ENCODE data around the gene NSMCE1. TPM values are rescaled to one million over a fixed set of nuclear protein-coding genes. Genes with fewer than 3 reads are reported as not detected.

Gene NSMCE1
- total and polyA plus RNA-seq, 2 donors (not counting 1 experiment from before 2014, with no cell fraction given) = 29.0 to 61.9 TPM

DNA sequence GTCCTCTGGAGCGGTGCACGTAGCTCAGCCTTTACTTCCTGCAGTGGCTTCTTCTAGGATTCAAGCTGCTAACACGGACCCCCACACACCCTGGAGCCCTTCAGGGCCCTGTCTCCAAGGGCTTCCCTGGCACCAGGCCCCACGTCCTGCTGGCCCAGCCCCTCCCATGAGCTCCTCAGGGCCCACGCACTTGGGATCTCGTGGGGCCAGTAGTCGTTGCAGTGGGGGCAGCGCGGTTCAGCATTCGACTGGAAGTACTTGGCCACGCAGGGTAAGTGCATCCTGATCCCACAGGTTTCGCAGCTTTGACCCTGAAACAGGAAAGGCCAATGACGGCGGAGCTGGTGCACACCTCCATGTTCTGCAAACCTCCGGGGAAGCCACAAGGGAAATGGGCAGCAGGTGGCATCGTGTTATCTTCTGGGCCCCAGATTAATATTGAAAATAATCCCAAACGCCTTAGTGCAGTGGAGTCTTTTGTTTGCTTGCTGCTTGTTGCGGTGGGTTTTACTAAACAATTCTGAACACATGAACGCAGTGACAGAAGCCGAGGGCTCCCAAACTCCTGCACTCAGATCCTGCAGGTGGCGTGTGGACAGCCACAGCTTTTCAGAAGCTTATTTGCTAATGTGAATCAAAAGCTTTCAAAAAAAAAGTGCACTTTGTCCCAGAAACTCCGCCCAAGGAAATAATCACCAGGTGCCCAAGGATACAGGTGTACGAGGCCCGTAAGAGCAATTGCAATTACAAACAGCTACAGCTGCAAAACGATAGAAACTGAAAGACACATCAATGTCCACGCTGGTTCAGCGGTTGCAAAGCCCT lies 42.8 kb downstream of the NSMCE1 start:
- intact Hi-C loops (cut with micrococcal nuclease) = no loop called here
- Histone ChIP-seq H3K4me3 (ENCODE audit: control extremely low read depth in 1 of 5, extremely low read depth in 1 of 5, insufficient read depth in 1 of 5, low read depth in 2 of 5, low read length in 4 of 5) (no peak overlapping the region), H4K20me1 (ENCODE audit: control insufficient read depth, insufficient read depth, low read length, poor library complexity, severe bottlenecking) (no peaks in the 10 kb centered on the region), H3K9me3 (ENCODE audit: control extremely low read depth in 1 of 3, control insufficient read depth in 2 of 3, insufficient read depth in 1 of 3, low read length in 2 of 3) (no peaks in the 10 kb centered on the region), H3K4me1 (ENCODE audit: control insufficient read depth in 2 of 2, insufficient read depth in 2 of 2, low read length in 2 of 2) (peaks cover 37 to 51% of the 10 kb centered on the region in 2 donors), H3K9ac (ENCODE audit: low read length) (no peak overlapping the region), H2AFZ (ENCODE audit: insufficient read depth, low read depth, low read length, poor library complexity, severe bottlenecking) (no peak overlapping the region), H3K27ac (ENCODE audit: low read length in 2 of 2) (no peak overlapping the region), H3K27me3 (replicated peaks in 1 of 4; ENCODE audit: control extremely low read depth in 1 of 4, control insufficient read depth in 3 of 4, insufficient read depth in 4 of 4, low read length in 3 of 4) (no peaks in the 10 kb centered on the region), H3K79me2 (ENCODE audit: control insufficient read depth, insufficient read depth, low read length) (no peaks in the 10 kb centered on the region), H3K36me3 (replicated peaks in 1 of 2; ENCODE audit: control extremely low read depth in 1 of 2, control insufficient read depth in 1 of 2, extremely low read depth in 1 of 2, insufficient read depth in 2 of 2, low read length in 1 of 2) (peaks cover 0 to 33% of the 10 kb centered on the region in 2 experiments), H3K4me2 (replicated peaks; ENCODE audit: low read depth, low read length, poor library complexity, severe bottlenecking) (peak overlapping the region; percentile 21)
- CTCF ChIA-PET = interaction anchor here (0.8 to 3.8 kb wide), 12 partner anchors 9 to 225 kb away, joined by 3 to 24 read pairs (median 5); partner anchors contain the start of gene KDM8
- H3K9me3 Mint-ChIP-seq (ENCODE audit: insufficient read depth) = no peaks in the 10 kb centered on the region
- peaks cover 42% of the 10 kb centered on the region for H3K4me1 Mint-ChIP-seq
- WGBS (ENCODE audit: insufficient coverage) = 56% methylated on average over 25 of the region's 27 CpGs
- TF ChIP-seq EZH2 (IDR thresholded peaks at IDR 0.05; ENCODE audit: borderline replicate concordance, insufficient read depth, low read depth, low read length, poor library complexity, severe bottlenecking) = no peak
- TF ChIP-seq, protein P1, sequence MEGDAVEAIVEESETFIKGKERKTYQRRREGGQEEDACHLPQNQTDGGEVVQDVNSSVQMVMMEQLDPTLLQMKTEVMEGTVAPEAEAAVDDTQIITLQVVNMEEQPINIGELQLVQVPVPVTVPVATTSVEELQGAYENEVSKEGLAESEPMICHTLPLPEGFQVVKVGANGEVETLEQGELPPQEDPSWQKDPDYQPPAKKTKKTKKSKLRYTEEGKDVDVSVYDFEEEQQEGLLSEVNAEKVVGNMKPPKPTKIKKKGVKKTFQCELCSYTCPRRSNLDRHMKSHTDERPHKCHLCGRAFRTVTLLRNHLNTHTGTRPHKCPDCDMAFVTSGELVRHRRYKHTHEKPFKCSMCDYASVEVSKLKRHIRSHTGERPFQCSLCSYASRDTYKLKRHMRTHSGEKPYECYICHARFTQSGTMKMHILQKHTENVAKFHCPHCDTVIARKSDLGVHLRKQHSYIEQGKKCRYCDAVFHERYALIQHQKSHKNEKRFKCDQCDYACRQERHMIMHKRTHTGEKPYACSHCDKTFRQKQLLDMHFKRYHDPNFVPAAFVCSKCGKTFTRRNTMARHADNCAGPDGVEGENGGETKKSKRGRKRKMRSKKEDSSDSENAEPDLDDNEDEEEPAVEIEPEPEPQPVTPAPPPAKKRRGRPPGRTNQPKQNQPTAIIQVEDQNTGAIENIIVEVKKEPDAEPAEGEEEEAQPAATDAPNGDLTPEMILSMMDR (IDR thresholded peaks at IDR 0.05) = no peak
- no peaks in the 10 kb centered on the region for H3K27me3 Mint-ChIP-seq
- POLR2A ChIA-PET = interaction anchor here (0.9 to 1.4 kb wide), 3 partner anchors 13 to 43 kb away, joined by 3 to 6 read pairs (median 5); partner anchors contain the start of genes KDM8 and NSMCE1
- no peak for DNase-seq
- H3K4me3 Mint-ChIP-seq = peak overlapping the region; percentile 12
- peak overlapping the region; percentile 75 for H3K27ac Mint-ChIP-seq
- no peak for ATAC-seq (ENCODE audit: low read depth)

Measured in B cell (primary cell).